Adipocyte (in vitro differentiated cells): ENCODE results near the gene CDK2AP2.
A peak's percentile ranks its signal among the peaks of the same experiment; 100 is the strongest.

Experiments used
- DNase-seq: peaks from one replicate; pipeline ENCODE4 v3.0.0-alpha.2; 2015; ENCODE audit warnings: low read depth
- H3K27me3 ChIP-seq: replicated peaks from 2 replicates; pipeline ENCODE4 v1.7.0; 2013; ENCODE audit warnings: mild to moderate bottlenecking, low read length, moderate library complexity; ENCODE audit not compliant: control insufficient read depth, insufficient read depth
- H3K36me3 ChIP-seq: 2 replicates; pipeline ENCODE4 v1.7.0; 2013; ENCODE audit warnings: low read length, mild to moderate bottlenecking, moderate library complexity; ENCODE audit not compliant: control insufficient read depth, insufficient read depth, severe bottlenecking
- H3K4me1 ChIP-seq: 2 replicates; pipeline ENCODE4 v1.7.0; 2013; ENCODE audit warnings: mild to moderate bottlenecking, low read length, moderate library complexity; ENCODE audit not compliant: control insufficient read depth, insufficient read depth
- H3K4me3 ChIP-seq: 2 replicates; pipeline ENCODE4 v1.7.0; 2013; ENCODE audit warnings: mild to moderate bottlenecking, low read length, moderate library complexity
- H3K9ac ChIP-seq: 2 replicates; pipeline ENCODE4 v1.7.0; 2013; ENCODE audit warnings: mild to moderate bottlenecking, low read length, moderate library complexity
- H3K9me3 ChIP-seq: 2 replicates; pipeline ENCODE4 v1.7.0; 2013; ENCODE audit warnings: mild to moderate bottlenecking, low read length, moderate library complexity; ENCODE audit not compliant: control insufficient read depth

Gene CDK2AP2

DNA sequence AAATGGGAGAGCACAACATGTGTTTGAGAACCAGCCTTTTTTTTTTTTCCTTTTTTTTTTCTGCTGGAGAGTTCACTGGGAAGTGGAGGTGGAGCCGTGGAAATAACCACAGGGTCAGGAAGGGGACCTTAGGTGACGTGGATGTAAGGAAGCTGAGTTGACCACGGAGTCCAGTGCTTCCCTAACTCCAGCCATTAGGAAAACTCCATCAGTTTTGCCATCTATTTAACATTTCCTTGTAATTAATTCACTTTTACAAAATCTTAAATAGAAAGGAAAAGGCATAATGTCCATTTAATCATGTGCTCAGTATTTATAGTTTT, 2.0 kb upstream of the CDK2AP2 start:
- Histone ChIP-seq H3K36me3 (no peaks in the 10 kb centered on the region), H3K27me3 (peaks cover 23% of the 10 kb centered on the region), H3K4me1 (peaks cover 25% of the 10 kb centered on the region), H3K4me3 (no peak overlapping the region), H3K9ac (no peak overlapping the region), H3K9me3 (no peaks in the 10 kb centered on the region)
- DNase-seq: no peak

DNA sequence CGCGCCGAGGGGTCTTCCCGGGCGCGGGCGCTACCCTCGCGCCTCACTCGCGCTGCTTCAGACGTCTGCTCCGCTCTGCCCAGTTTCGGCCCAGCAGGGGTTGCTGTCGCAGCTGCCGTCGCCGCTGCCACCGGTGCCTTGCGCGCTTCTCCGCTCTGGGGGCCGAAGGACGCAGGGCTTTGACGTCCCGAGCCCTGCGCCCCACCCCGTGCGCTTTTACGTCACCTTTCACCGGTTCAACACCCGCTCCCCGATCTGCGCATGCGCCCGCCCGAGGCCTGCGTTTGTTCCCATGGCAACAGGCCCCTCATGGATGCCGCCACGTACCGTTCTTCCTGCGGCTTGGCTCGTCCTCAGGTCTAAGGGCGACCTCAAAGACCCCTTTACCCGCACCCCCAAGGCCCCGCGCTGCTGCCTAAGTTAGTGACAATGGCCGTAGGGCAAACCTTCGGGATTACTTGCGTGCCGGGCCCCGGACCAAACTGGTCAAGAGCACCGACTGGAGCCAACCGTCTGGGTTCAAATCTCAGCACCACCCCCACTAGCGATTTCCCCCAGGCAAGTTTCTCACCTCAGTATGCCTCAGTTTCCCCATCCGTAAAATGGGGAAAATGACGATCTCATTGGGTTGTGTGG, 642 bp upstream of the CDK2AP2 start:
- Histone ChIP-seq H3K9ac (peak overlapping the region; percentile 90), H3K4me1 (peaks cover 28% of the 10 kb centered on the region), H3K4me3 (peak overlapping the region; percentile 93), H3K27me3 (peaks cover 11% of the 10 kb centered on the region), H3K36me3 (no peaks in the 10 kb centered on the region), H3K9me3 (no peaks in the 10 kb centered on the region)
- DNase-seq: peak; percentile 99

DNA sequence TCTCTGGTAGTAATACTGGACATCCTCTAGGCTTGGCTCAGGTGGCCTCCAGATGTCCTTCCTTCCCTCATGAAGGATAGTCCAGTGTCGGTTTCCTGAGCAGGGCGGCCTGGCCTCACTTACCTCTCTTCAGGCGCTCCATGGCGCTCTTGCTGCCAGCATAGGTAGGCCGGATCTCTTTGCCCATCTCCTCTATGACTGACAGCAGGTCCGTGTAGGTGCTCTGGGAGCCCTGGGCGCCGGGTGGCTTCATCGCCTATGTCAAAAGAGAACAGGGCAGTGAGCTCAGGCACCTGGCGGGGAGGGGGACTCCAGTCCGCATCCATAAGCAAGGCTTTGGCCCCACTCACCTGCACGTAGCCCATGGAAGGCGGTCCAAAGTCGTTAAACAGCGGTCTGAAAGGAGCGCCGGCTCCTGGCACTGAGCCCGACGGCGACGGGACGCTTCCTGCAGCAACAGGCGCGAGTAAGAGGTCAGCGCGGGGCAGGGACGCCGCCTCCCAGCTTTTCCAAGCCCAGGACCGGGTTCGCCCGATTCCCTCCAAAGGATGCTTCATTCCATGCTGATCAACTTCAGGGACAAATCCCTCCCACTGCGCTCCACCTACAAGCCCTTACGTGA, 609 bp downstream of the CDK2AP2 start:
- H3K9ac ChIP-seq: peak overlapping the region; percentile 90
- H3K27me3 ChIP-seq: peaks cover 11% of the 10 kb centered on the region
- DNase-seq: no peak
- peak overlapping the region; percentile 93 for H3K4me3 ChIP-seq
- peaks cover 28% of the 10 kb centered on the region for H3K4me1 ChIP-seq
- H3K36me3 ChIP-seq: no peaks in the 10 kb centered on the region
- H3K9me3 ChIP-seq: no peaks in the 10 kb centered on the region

GRCh38 chr11:67506426-67507051, 1.4 kb downstream of the CDK2AP2 start:
- Histone ChIP-seq H3K27me3 (peaks cover 7% of the 10 kb centered on the region), H3K9me3 (no peaks in the 10 kb centered on the region), H3K4me3 (peak overlapping the region; percentile 93)

GRCh38 chr11:67505605-67506396, 2.2 kb downstream of the CDK2AP2 start:
- peaks cover 31% of the 10 kb centered on the region for H3K4me1 ChIP-seq
- DNase-seq: peak; percentile 97

More at GRCh38 chr11:67506426-67507051, 1.4 kb downstream of the CDK2AP2 start:
- Histone ChIP-seq H3K4me1 (peaks cover 28% of the 10 kb centered on the region), H3K9ac (peak overlapping the region; percentile 90), H3K36me3 (no peaks in the 10 kb centered on the region)
- no peak for DNase-seq

GRCh38 chr11:67504950-67505581, 2.9 kb downstream of the CDK2AP2 start, which contains the start of gene PITPNM1:
Gene PITPNM1, minus strand, starts transcription at chr11:67505363. Its CDS starts 1,183 bp downstream, at chr11:67504180.
- peak; percentile 85 for DNase-seq
- peaks cover 31% of the 10 kb centered on the region for H3K4me1 ChIP-seq
- H3K27me3 ChIP-seq: no peaks in the 10 kb centered on the region
- H3K4me3 ChIP-seq: peak within 1 kb of the TSS; percentile 84
- no peaks in the 10 kb centered on the region for H3K9me3 ChIP-seq
- H3K9ac ChIP-seq: peak within 1 kb of the TSS; percentile 90
- no peaks in the 10 kb centered on the region for H3K36me3 ChIP-seq

More at GRCh38 chr11:67505605-67506396, 2.2 kb downstream of the CDK2AP2 start:
- Histone ChIP-seq H3K9me3 (no peaks in the 10 kb centered on the region), H3K9ac (peak overlapping the region; percentile 90), H3K4me3 (peak overlapping the region; percentile 84), H3K27me3 (peaks cover under 1% of the 10 kb centered on the region), H3K36me3 (no peaks in the 10 kb centered on the region)

DNA sequence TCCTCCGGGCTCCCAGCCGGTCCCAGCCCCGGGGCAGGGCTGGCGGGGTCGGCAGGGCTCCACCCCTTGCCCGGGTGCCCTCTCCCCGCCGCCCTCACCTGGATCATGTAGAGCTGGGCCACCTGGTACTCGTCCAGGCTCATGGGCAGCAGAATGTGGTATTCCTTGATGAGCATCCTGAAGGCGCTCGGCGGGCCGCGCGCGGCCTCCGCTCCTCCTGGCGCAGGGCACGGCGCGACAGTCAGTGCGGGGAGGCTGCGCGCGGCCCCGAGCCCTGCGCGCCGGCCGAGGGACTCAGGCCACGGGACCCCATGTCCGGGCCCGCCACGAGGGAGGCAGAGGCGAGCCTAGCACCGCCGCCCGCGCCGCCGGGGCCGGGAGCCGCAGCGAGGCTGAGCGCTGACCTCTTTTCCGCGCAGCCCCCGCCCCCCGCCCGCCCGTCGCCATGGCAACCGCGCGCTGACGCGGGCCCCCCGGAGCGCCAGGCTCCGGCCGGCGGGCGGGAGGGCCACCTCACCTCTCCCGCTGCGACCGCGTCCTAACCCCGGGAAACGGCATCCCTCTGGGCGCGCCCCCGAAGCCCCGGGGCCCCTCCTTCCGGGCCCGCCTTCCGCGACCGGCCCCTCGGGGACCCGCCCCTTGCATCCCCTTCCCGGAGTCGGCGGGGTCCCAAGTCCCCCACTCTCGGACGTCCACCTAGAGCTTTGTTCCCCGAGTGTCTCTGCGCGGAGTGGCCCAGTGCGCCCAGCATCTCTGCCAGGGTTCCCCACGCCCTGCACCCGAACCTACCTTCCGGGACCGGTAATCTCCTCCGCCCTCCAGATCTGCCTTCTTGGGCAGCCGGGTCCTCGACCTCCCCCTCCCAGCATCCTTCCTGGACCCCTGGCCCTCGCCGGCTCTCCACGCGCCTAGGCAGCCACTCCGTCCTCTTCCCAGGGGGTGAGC, 3.7 kb downstream of the CDK2AP2 start:
- Histone ChIP-seq H3K27me3 (no peaks in the 10 kb centered on the region), H3K36me3 (no peaks in the 10 kb centered on the region), H3K9ac (peak overlapping the region; percentile 90), H3K4me3 (peak overlapping the region; percentile 84), H3K4me1 (peaks cover 31% of the 10 kb centered on the region), H3K9me3 (no peaks in the 10 kb centered on the region)
- DNase-seq: peak; percentile 69

GRCh38 chr11:67503119-67504004, 4.6 kb downstream of the CDK2AP2 start:
- no peaks in the 10 kb centered on the region for H3K27me3 ChIP-seq
- no peaks in the 10 kb centered on the region for H3K36me3 ChIP-seq
- peaks cover 27% of the 10 kb centered on the region for H3K4me1 ChIP-seq
- no peak overlapping the region for H3K9ac ChIP-seq
- peak overlapping the region; percentile 84 for H3K4me3 ChIP-seq
- no peaks in the 10 kb centered on the region for H3K9me3 ChIP-seq
- no peak for DNase-seq

DNA sequence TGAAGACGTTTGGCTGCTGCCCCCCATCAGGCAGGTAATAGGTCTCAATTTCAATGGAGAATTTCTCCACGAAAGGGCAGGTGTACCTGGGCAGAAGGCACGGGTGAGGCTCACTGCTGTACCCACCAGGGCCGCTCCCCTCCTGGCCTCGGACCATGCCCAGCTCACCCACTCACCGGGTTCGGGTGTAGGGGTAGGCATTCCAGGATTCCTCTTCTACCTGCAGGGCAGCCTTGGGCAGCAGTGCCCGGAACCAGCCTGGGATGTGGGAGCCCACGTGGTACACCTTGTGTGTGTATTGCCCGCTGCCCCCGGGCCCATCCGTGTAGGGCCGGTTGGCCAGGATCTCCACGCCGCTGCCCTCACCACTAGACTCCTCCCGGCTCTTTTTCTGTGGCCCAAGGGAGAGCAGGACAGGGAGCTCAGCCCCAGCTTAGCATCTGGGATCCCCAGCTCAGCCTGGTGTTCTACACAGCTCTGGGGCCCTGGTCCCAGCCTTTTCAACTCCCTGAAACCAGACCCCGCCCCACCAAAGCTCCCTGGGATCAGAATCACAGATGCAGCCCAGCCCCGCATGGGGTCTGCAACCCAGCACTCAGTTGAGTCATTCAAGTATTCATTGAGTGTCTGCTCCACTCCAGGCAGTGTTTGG, 5.5 kb downstream of the CDK2AP2 start:
- no peaks in the 10 kb centered on the region for H3K9me3 ChIP-seq
- peaks cover 24% of the 10 kb centered on the region for H3K4me1 ChIP-seq
- H3K4me3 ChIP-seq: no peak overlapping the region
- no peaks in the 10 kb centered on the region for H3K36me3 ChIP-seq
- no peaks in the 10 kb centered on the region for H3K27me3 ChIP-seq
- DNase-seq: no peak
- H3K9ac ChIP-seq: no peak overlapping the region
